NCI-H69 (cell line): ENCODE data around the gene HSDL2.
"Not testable (repeated sequence)": the region's sequence is repeated elsewhere in the genome, so short reads cannot be mapped to it uniquely, and the experiment has no call there.

Source experiments
- DNase-seq: peaks from one replicate; lab custom pipeline; 2025; lab: John Stamatoyannopoulos, UW

HSDL2 gene

GRCh38 chr9:112380102-112380824 is at the start of gene HSDL2:
Gene HSDL2 (plus strand): TSS chr9:112380108. CDS start chr9:112380164, 56 bp downstream.
- DNase-seq, result peak; percentile 67

- peak; percentile 59 for DNase-seq
Measured at GRCh38 chr9:112331674-112331952, 48.3 kb upstream of the HSDL2 start.

- DNase-seq, result peak; percentile 64
Measured at GRCh38 chr9:112332214-112332613, 47.7 kb upstream of the HSDL2 start.

- DNase-seq, result no peak
Measured at GRCh38 chr9:112332674-112332976, 47.3 kb upstream of the HSDL2 start.

- DNase-seq, result peak; percentile 94
Measured at GRCh38 chr9:112332977-112333638, 46.8 kb upstream of the HSDL2 start, which contains the start of gene PTBP3. Gene PTBP3 (minus strand): TSS chr9:112333619. CDS start chr9:112297865, 35,754 bp downstream.

GRCh38 chr9:112333639-112334431 is 46.1 kb upstream of the HSDL2 start:
- peak; percentile 99 for DNase-seq

GRCh38 chr9:112334432-112334841 is 45.5 kb upstream of the HSDL2 start:
- DNase-seq, result peak; percentile 63

- no peak for DNase-seq
Measured at GRCh38 chr9:112337547-112337946, 42.4 kb upstream of the HSDL2 start.

GRCh38 chr9:112338561-112338960 is 41.3 kb upstream of the HSDL2 start:
- no peak for DNase-seq

- no peak for DNase-seq
Measured at GRCh38 chr9:112339886-112340285, 40.0 kb upstream of the HSDL2 start.

GRCh38 chr9:112341730-112342129 is 38.2 kb upstream of the HSDL2 start:
- no peak for DNase-seq

- peak; percentile 95 for DNase-seq
Measured at GRCh38 chr9:112348257-112349007, 31.5 kb upstream of the HSDL2 start.

GRCh38 chr9:112349008-112349333 is 30.9 kb upstream of the HSDL2 start:
- DNase-seq, result peak; percentile 68

- DNase-seq, result no peak
Measured at GRCh38 chr9:112351184-112351583, 28.7 kb upstream of the HSDL2 start.

- no peak for DNase-seq
Measured at GRCh38 chr9:112352209-112352608, 27.7 kb upstream of the HSDL2 start.

- DNase-seq, result no peak
Measured at GRCh38 chr9:112354081-112354743, 25.7 kb upstream of the HSDL2 start.

GRCh38 chr9:112355427-112355897 is 24.4 kb upstream of the HSDL2 start:
- DNase-seq, result no peak

GRCh38 chr9:112360047-112360804 is 19.7 kb upstream of the HSDL2 start:
- DNase-seq, result no peak

GRCh38 chr9:112361601-112362000 is 18.3 kb upstream of the HSDL2 start:
- DNase-seq, result peak; percentile 63

- no peak for DNase-seq
Measured at GRCh38 chr9:112364761-112365160, 15.1 kb upstream of the HSDL2 start.

GRCh38 chr9:112365257-112365656 is 14.7 kb upstream of the HSDL2 start:
- DNase-seq, result not testable (repeated sequence)
